ENCODE results near the gene SBF1.
"Not testable (repeated sequence)": the region's sequence is repeated elsewhere in the genome, so short reads cannot be mapped to it uniquely, and the experiment has no call there.

The SBF1 gene

DNA sequence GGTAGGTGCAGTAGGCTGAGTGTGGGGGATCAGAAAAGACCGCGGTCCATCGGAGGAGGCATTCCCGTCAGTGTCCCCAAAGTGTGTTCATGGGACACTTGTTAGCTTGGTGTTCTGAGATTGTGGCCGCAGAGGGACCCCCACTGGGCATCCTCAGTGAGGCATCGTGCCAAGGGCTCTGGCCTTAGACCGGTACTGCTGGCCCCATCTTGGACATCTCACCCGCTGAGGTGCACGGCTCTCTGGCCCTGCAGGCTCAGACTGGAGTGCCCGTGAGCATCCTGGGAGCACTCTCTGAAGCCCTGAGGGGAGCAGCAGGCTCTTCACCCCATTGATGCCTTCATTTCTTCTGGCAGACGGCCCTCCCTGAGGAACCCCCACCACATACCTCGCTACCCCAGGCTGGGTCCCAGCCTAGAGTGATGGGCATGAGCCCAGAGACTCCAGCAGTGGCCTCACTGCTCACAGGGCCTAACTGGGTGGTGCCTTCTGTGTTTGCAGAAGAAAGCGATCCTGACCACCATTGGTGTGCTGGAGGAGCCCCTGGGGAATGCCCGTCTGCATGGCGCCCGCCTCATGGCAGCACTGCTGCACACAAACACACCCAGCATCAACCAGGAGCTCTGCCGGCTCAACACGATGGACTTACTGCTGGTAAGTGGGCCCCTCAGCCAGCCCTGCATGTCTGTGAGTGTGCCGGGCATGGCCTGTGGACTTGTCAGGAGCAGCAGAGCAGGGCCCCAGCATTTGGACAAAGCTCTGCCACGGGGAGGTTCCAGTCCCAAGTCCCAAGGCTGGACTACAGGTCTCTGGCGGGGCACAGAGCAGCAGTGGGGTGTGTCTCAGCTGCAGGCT lies 51.6 kb downstream of the SBF1 start:
- no peak for DNase-seq

DNA sequence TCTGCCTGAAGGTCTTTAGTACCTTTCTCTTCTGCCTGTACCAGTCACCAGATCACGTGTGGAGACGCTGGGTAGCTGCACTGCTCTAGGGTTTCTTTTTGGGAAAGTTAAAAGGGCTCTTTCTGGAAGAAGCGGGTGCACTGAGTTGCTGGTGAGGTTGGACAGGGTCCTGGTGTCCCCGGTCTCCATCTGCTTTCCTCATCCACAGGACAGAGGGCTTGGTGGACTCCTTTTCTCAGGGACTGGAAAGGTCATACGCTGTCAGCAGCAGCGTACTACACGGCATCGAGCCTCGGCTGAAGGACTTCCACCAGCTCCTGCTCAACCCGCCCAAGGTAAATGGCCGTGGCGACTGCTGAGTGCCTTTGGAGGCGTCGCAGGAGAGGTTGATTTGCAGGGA lies 52.8 kb downstream of the SBF1 start:
- DNase-seq: no peak

DNA sequence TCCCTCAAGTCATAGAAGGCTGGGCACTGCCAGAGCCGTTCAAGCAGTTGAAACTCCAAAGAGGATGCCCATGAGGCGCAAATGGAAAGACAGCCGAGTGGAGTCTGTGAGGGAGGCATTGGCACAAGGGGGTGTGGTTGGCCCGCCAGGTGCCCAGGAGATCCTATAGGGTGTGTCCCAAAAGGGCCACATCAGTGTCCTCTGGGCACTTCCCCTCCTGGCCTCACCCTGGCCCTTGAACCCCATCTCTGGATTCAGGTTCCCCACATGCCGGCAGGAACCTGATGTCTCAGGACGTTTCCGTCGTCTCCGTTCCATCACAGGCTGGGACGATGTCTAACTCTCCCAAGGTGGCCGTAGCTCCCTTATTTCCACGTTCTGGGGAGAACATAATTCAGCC lies 54.3 kb downstream of the SBF1 start:
- DNase-seq: no peak

DNA sequence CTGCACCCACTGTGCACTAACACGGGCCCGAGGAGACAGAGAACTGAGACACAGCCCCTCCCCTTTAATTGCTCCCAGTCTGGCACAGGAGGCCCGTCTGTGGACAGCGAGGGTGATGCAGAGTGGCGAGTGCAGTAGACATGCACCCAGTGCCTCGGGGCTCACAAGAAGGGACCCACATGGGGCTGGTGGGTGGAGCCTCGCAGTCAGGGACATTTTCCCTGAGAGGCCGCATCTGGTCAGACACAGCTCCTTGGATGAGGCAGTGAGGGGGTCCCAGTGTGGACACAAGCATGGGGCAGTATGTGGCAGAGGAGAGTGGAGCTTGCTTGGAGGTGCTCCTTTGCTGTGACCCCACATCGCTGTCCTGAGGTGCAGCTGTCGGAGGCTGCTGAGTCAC lies 54.8 kb downstream of the SBF1 start:
- no peak for DNase-seq

DNA sequence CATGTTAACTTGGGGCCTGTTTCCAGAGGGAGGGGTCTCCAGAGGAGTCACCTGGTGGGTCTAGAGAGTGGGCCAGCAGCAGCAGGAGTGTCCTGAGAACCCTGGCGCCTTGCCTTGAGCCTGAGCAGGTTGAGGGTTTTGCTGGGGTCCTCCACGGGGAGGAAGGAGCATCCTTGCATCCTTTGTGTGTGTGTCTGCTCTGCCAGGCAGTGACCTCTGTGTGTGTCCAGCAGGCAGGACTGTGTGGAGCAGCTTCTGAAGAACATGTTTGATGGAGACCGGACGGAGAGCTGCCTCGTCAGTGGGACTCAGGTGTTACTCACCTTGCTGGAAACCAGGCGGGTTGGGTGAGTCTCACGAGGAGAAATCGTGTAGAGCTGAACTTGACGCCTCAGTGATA lies 55.7 kb downstream of the SBF1 start:
- no peak for DNase-seq

DNA sequence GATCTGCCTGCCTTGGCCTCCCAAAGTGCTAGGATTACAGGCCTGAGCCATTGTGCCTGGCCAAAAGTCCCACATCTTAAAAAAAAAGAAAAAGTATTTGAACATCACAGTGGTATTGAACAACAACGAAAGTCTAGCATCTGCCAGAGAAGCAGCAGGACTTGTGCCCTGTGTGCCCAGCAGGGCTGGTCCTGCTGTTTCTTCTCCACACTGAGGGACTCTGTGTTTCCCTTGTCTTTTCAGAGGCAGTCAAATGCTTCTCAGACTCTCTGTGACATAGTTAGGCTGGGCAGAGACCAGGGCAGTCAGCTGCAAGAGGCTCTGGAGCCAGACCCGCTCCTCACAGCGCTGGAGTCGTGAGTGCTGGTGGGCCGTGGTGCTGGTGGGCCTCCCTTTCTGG lies 56.2 kb downstream of the SBF1 start:
- DNase-seq: no peak

DNA sequence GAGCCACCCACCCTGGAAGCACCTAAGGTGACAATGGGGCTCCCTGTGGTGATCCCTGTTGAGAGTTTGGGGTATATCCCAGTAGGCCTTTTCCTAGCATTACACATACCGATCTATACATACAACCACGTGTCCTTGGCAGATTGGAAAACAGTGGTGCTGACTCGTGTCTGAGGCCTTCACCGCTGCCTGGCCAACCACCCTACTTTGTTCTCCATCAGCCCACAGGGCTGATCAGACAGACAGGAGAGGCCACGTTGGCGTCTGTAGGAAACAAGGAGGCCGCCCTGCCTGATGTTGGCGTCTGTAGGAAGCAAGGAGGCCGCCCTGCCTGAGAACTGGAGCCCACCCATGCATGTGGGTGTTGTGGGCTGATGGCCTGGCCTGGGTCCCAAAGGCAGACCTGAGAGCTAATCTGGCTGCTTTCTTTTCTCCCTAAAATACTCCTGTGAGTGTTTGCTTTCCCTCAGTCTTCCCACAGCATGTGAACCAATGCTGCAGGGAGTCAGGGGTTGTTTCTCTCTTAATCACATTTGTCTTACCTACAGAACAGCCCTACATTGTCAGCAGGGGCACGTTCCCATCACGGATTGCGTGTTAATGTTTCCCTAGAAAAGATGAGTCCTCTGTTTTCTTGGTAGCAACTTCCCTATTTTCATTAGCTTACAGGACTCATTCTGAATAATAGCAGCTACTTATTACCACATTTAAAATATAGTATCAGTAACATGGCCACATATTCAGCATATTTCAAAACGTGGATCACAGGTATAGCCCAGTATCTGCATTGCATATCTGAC lies 57.2 kb downstream of the SBF1 start:
- DNase-seq: no peak

DNA sequence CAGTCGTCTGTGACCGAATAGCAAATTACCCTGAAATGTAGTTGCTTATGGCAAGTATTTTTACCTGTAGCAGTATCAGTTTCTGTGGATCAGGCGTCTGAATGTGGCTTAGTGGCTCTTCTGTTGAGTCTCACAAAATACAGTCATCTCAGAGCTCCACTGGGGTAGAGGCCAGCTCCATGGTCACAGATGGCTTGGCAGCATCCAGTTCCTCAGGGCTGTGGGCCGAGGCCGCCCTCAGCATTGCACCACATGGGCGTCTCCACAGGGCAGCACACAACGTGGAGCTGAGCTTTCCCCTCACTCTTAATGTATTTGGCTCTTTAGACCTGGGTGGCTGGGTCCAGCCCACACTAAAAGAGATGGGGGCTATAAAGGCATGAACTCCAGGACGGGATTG lies 57.8 kb downstream of the SBF1 start:
- DNase-seq: no peak

DNA sequence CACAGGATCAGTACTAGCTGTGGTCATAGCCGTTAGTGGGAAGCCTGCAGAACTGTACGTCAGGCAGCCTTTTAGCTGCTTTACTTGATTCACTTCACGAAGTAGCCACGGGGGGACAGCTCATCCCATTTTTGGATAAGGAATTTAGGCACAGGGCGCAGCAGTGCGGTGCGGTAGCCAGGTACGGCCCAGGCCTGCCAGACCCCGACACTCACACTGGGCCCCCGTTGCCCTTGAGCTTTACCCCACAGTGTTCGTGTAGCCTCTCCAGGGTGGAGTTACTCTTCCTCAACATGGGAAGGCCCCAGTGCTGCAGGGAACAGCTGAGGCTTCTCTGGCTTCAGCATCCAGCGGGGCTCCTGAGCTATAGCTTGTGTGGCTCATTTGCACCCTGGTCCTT lies 59.4 kb downstream of the SBF1 start:
- no peak for DNase-seq

DNA sequence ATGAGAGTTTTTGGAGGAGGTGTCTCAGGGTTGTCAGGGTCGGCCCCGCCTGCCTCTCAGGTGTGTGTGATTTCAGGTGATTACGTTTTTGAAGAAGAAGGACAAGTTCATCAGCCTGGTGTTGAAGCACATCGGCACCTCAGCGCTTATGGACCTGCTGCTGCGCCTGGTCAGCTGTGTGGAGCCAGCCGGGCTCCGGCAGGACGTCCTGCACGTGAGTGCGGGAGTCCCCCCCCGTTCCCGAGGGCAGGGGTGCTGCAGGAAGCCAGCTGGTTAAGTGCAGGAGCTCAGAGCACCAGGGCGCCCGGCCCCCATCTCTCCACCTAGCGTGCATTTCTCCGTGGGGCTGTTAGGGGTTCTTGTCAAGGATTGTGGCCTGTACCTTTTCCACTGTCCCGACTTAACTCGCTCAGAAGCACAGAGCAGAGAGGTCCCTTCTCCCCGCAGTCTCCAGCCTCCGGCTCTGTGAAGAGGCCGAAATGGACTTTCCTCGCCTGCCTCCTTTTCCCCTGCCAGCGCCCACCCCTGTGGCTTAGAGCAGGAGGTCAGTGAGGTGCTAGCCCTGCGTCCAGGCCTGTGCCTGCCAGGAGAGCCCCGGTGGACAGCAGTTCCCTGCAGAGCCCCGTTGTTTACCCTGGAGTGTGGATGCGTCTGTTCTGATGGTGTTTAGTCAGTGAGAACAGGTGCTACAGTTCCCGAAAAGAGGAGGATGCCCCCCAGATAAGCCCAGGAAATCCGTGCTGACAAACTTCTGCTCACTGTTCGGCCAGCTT lies 60.2 kb downstream of the SBF1 start:
- DNase-seq: no peak

DNA sequence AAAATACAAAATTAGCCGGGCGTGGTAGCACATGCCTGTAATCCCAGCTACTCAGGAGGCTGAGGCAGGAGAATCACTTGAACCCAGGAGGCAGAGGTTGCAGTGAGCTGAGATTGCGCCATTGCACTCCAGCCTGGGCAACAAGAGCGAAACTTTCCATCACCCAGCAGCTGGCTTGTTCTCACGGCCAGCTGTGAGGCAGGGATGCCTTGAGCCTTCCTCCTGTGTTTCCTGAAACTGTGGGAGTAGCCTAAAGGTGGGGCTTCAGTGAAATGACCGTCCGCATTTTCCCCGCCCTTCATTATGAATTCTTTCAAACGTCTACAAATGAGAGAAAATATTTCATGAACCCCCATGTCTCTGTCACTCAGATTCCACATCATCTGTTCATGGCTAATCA lies 65.9 kb downstream of the SBF1 start:
- not testable (repeated sequence) for DNase-seq

DNA sequence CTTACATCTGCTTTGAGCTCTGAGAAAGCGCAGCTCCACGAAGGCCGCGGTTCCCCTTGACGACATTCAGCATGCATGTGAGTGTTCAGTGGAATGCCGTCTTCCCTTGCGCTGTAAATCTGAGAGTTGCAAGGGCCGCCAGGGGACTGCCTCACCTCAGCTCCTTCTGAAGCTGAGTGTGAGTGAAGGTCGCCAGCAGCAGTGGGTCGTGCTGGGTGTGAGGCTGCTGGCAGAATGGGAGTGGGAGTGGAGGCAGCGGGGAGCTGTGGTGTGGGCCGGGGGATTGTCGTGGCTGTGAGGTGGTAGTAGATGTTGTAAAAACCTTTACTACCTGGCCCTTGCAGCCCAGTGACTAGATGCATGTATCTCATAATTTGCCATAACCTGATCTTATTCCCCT lies 66.5 kb downstream of the SBF1 start:
- DNase-seq: no peak

DNA sequence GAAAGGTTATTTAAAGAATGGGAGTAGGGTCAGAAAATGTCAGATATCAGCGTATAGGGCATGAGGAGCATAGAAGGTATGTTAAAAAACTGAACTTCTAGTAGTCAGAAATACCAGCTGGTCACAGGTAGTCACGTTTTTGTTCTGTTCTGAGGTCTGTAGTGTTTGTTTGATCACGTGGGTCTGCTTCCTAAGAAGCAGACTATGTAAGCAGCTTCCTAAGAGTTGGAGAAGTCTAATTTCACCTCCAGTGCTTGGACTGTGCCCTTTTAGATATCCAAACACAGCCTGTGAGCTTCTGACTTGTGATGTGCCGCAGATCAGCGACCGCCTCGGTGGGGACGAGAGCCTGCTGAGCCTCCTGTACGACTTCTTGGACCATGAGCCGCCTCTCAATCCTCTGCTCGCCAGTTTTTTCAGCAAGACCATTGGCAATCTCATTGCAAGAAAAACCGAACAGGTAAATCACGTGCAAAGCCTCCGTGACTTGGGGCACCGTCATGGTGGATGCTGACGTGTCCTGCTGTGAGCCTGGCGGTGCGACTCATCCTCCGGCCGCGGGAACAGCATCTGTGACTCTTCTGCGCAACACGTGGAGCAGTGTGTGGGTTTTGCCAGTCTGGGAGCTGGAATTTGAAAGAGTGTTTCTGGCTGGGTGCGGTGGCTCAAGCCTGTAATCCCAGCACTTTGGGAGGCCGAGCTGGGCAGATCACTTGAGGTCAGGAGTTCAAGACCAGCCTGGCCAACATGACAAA lies 68.2 kb downstream of the SBF1 start:
- no peak for DNase-seq

DNA sequence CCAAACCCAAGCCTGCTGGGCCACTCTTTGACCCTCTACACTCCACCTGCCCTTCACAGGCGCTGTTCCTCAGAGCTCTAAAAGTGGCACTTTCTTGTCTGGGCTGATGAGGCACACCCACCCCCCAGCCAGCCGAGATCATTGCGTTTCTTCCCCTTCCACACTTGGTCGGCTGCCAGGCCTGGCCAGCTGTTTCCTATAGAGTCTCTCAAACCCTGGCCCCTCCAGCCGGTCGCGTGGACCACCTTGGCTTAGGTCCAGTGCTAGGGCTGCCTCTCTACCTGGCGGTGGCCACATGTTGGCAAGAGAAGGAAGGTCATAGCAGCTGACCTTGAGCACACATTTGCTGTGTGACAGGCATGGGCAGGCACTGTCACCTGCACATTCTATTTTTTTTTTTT lies 71.1 kb downstream of the SBF1 start:
- DNase-seq: peak; percentile 77

DNA sequence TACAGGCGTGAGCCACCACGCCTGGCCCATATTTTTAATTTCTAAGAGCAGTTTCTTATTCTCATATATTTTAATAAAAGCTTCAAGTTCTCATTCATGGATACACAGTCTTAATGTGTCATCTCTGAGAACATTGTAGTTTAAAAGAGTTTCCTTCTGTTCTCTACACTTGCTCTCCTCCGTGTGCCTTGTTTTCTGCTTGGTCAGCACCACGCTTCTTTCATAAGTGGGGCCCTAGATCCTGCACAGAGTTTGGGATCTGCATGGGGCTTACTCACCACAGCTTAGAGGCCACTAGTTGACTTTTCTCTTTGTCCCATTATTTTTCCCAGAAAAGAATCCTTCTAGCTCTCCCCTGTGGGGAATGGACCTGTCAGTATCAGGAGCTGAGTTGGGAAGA lies 72.9 kb downstream of the SBF1 start:
- no peak for DNase-seq

DNA sequence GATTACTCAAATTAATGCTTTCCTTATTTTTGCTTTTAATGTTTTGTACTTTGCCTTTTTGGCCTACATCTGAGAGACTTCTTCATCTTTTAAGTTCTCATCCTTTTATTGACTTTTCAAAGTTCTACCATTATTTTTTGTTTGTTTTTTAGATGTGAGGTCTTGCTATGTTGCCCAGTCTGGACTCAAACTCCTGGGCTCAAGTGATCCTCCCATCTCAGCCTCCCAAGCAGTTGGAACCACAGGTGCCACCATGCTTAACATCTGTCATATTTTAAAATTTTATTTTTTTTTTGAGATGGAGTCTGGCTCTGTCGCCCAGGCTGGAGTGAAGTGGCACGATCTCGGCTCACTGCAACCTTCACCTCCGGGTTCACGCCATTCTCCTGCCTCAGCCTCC lies 73.9 kb downstream of the SBF1 start:
- no peak for DNase-seq

DNA sequence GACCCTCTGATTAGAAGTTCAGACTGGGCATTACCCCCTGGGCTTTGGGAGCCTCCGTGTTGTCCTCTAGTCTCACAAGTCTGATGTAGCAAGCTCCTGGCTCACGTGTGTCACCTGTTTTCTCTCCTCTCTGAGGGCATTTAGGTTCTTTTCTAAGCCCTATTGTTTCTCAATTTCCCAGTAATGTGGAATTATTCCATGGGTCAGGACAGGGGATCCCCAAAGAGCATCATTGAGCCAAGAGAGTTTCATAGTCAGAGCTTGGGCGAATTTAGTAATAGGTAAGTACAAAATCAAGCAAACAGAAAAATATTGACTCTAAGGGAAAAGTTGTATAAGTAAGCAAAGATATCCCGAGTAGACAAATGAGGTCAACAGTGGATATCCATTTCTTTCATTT lies 74.4 kb downstream of the SBF1 start:
- no peak for DNase-seq

DNA sequence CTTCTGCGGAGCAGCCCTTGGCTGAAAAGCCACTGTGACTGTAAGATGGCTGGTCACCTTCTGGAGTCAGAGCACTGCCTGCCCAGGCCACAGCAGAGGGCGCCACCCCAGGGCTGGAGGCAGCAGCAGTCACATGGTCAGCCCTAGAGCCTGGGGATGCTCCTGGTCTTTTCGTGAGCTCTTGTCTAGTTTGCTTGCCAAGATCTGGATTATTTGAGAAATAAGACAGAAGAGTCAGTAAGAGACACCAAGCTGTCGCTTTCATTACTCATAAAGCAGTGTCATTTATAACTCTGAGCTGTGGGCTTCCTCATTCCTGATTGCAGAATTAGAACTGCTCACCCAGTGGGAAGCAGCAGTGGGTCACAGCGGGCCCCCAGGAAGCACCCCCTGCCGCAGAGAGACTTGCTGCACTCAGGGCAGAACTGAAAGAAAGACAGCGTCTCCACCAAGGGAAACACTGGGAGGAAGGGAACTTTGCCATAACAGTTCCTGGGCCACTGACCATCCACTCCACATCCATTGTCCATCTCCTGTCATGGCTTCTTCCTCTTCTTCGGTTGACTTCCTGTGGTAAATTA lies 75.0 kb downstream of the SBF1 start:
- peak; percentile 29 for DNase-seq

DNA sequence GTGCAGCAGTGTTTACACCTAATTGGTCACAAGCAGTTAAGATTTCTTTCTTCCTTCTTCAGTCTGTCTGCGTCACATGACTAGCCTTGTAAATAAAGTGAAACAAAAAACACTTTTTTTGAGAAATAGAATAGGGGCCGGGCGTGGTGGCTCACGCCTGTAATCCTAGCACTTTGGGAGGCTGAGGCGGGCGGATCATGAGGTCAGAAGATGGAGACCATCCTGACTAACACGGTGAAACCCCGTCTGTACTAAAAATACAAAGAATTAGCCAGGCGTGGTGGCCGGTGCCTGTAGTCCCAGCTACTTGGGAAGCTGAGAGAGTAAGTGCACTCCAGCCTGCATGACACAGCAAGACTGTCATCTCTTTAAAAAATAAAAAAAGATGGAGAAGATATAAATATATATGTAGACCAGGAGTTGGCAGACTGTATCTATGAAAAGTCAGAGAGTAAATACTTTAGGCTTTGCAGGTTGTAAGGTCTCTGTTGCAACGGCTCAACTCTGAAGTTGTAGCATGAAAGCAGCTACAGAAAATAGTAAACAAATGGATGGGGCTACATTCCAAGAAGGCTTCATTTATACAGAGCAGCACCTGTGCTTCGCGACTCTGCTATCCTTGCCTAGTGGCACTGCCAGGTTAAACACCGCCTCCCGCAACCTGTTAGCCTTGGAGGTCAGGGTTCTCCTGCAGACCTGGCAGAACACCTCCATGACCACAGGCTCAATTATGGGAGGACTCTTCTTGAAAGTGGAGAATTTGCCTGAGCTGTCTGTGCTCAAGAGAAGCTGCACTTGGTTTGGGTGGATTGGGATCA lies 75.8 kb downstream of the SBF1 start:
- DNase-seq: peak; percentile 16

DNA sequence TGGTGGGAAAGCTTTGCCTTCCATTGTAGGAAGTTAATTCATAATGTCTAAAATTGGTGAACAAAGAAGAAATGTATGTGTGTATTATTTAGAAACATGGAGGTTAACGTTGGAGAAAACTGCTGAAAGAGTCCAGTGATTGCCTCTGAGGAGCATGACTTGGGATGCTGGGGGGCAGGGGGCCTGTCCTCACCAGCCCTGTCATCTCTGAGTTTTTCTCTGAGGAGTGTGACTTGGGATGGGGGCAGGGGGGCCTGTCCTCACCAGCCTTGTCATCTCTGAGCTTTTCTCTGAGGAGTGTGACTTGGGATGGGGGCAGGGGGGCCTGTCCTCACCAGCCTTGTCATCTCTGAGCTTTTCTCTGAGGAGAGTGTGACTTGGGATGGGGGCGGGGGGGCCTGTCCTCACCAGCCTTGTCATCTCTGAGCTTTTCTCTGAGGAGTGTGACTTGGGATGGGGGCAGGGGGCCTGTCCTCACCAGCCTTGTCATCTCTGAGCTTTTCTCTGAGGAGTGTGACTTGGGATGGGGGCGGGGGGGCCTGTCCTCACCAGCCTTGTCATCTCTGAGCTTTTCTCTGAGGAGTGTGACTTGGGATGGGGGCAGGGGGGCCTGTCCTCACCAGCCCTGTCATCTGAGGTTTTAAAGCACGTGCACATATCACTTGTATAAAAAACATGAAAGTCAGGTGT lies 77.3 kb downstream of the SBF1 start:
- not testable (repeated sequence) for DNase-seq
